Thoracic aorta (tissue), 2 donors: ENCODE results near the gene EYA4. TPM values are rescaled to one million over a fixed set of nuclear protein-coding genes. Genes with fewer than 3 reads are reported as not detected.

ENCODE experiments used
- ATAC-seq: fragments of 150-250 bp; one replicate; pipeline ENCODE4 v1.8.0; 2017; ENCODE audit warnings: low read depth; ENCODE audit not compliant: insufficient number of reproducible peaks, low FRiP score
- DNase-seq: peaks from one replicate; pipeline ENCODE4 v3.0.0-alpha.2; 2020; ENCODE audit warnings: low spot score
- H3K27ac ChIP-seq, 2 donors: fragments of 200-600 bp; sonication (generic); 1 replicate in 1 of 2; 2 replicates in 1 of 2; pipeline ENCODE4 v1.5.1; 2016; ENCODE audit warnings: mild to moderate bottlenecking in 2 of 2, moderate library complexity in 2 of 2
- H3K27me3 ChIP-seq: fragments of 200-600 bp; sonication (generic); replicated peaks from 2 replicates; pipeline ENCODE4 v1.6.0; 2016; ENCODE audit warnings: mild to moderate bottlenecking; ENCODE audit not compliant: insufficient read depth
- H3K36me3 ChIP-seq: fragments of 200-600 bp; sonication (generic); one replicate; pipeline ENCODE4 v1.5.1; 2016
- H3K4me1 ChIP-seq, 2 donors: fragments of 200-600 bp; sonication (generic); 1 replicate in 1 of 2; 2 replicates in 1 of 2; pipeline versions ENCODE4 v1.5.1 to v1.6.0; 2016; ENCODE audit warnings: low read depth in 2 of 2, mild to moderate bottlenecking in 1 of 2; ENCODE audit not compliant: control insufficient read depth in 1 of 2
- H3K4me3 ChIP-seq: fragments of 200-600 bp; sonication (generic); 2 replicates; pipeline ENCODE4 v1.5.1; 2016; ENCODE audit warnings: mild to moderate bottlenecking
- H3K9me3 ChIP-seq: fragments of 200-600 bp; sonication (generic); 2 replicates; pipeline ENCODE4 v1.5.1; 2016
- total RNA-seq, 2 donors: library from RNA; depleted of rRNA; stranded (reverse); fragments of >200 nt; gene quantifications; one replicate each; pipeline versions ENCODE4 v1.1.0 to v1.2.3, GENCODE V29; 2016
- TF ChIP-seq, protein P1 (sequence below): fragments of 200-600 bp; sonication (generic); IDR thresholded peaks from one replicate; pipeline ENCODE4 v1.5.1; 2019; ENCODE audit warnings: antibody characterized with exemption

The EYA4 gene
- total RNA-seq, 2 donors from 2014 or later: 1.3 to 3.0 TPM

GRCh38 chr6:133376743-133377142 lies 135.6 kb downstream of the EYA4 start:
- H3K27ac ChIP-seq: no peak overlapping the region
- no peaks in the 10 kb centered on the region for H3K9me3 ChIP-seq
- H3K4me1 ChIP-seq: no peaks in the 10 kb centered on the region
- TF ChIP-seq, protein P1, sequence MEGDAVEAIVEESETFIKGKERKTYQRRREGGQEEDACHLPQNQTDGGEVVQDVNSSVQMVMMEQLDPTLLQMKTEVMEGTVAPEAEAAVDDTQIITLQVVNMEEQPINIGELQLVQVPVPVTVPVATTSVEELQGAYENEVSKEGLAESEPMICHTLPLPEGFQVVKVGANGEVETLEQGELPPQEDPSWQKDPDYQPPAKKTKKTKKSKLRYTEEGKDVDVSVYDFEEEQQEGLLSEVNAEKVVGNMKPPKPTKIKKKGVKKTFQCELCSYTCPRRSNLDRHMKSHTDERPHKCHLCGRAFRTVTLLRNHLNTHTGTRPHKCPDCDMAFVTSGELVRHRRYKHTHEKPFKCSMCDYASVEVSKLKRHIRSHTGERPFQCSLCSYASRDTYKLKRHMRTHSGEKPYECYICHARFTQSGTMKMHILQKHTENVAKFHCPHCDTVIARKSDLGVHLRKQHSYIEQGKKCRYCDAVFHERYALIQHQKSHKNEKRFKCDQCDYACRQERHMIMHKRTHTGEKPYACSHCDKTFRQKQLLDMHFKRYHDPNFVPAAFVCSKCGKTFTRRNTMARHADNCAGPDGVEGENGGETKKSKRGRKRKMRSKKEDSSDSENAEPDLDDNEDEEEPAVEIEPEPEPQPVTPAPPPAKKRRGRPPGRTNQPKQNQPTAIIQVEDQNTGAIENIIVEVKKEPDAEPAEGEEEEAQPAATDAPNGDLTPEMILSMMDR: no peak
- no peak for DNase-seq
- no peak for ATAC-seq
- H3K36me3 ChIP-seq: no peaks in the 10 kb centered on the region
- H3K27me3 ChIP-seq: no peaks in the 10 kb centered on the region
- H3K4me3 ChIP-seq: no peak overlapping the region

GRCh38 chr6:133377219-133377618 lies 136.1 kb downstream of the EYA4 start:
- Histone ChIP-seq H3K36me3 (no peaks in the 10 kb centered on the region), H3K27me3 (no peaks in the 10 kb centered on the region), H3K4me1 (no peaks in the 10 kb centered on the region), H3K9me3 (no peaks in the 10 kb centered on the region), H3K4me3 (no peak overlapping the region), H3K27ac (no peak overlapping the region)
- TF ChIP-seq, protein P1: no peak
- ATAC-seq (no peak), DNase-seq (no peak)

- no peaks in the 10 kb centered on the region for H3K4me1 ChIP-seq
- DNase-seq (no peak), ATAC-seq (no peak)
- TF ChIP-seq, protein P1: no peak
- H3K27me3 ChIP-seq: no peaks in the 10 kb centered on the region
- no peak overlapping the region for H3K4me3 ChIP-seq
- no peaks in the 10 kb centered on the region for H3K36me3 ChIP-seq
- no peaks in the 10 kb centered on the region for H3K9me3 ChIP-seq
- H3K27ac ChIP-seq: no peak overlapping the region
These were observed 138.9 kb downstream of the EYA4 start for GRCh38 chr6:133380047-133380446.

GRCh38 chr6:133380723-133381122 lies 139.6 kb downstream of the EYA4 start:
- no peak overlapping the region for H3K4me3 ChIP-seq
- TF ChIP-seq, protein P1: no peak
- DNase-seq (no peak), ATAC-seq (no peak)
- no peaks in the 10 kb centered on the region for H3K27me3 ChIP-seq
- H3K9me3 ChIP-seq: no peaks in the 10 kb centered on the region
- H3K36me3 ChIP-seq: no peaks in the 10 kb centered on the region
- no peak overlapping the region for H3K27ac ChIP-seq
- no peaks in the 10 kb centered on the region for H3K4me1 ChIP-seq

- DNase-seq (no peak), ATAC-seq (no peak)
- Histone ChIP-seq H3K36me3 (no peaks in the 10 kb centered on the region), H3K27ac (no peak overlapping the region), H3K27me3 (no peaks in the 10 kb centered on the region), H3K4me3 (no peak overlapping the region), H3K4me1 (no peaks in the 10 kb centered on the region), H3K9me3 (no peaks in the 10 kb centered on the region)
- TF ChIP-seq, protein P1: no peak
These were observed 147.6 kb downstream of the EYA4 start for GRCh38 chr6:133388731-133389130.
